ENCODE results near the gene SMYD4. TPM values are rescaled to one million over a fixed set of nuclear protein-coding genes. Genes with fewer than 3 reads are reported as not detected.
A peak's percentile ranks its signal among the peaks of the same experiment; 100 is the strongest.

The SMYD4 gene
- total and polyA plus RNA-seq, 2 experiments from 2014 or later, result 8.5 to 11.4 TPM

DNA sequence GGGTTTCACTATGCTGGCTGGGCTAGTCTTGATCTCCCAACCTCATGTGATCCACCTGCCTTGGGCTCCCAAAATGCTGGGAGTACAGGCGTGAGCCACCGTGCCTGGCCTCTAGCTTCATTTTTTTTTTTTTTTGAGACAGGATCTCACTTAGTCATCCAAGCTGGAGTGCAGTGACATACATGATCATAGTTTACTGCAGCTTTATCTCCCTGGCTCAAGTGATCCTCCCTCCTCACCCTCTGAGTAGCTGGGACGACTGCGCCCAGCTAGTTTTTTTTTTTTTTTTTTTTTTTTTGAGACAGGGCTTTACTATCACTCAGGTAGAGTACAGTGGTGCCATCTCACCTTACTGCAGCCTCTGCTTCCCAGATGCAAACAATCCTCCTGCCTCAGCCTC is 9.8 kb upstream of the SMYD4 start:
- no peak for TF ChIP-seq CTCF (IDR thresholded peaks at IDR 0.05; ENCODE audit: poor library complexity)
- TF ChIP-seq EZH2 (IDR thresholded peaks at IDR 0.05; ENCODE audit: borderline replicate concordance), result no peak
- no peak for TF ChIP-seq EZH2phosphoT487 (IDR thresholded peaks at IDR 0.05; ENCODE audit: low read depth, severe bottlenecking, unreplicated experiment)
- H3K4me3 ChIP-seq, result no peak overlapping the region
- H3K9me2 ChIP-seq (replicated peaks; ENCODE audit: insufficient read depth), result no peaks in the 10 kb centered on the region
- no peak overlapping the region for H3K4me2 ChIP-seq
- no peak for DNase-seq (ENCODE audit: low spot score)
- no peaks in the 10 kb centered on the region for H3K9me3 ChIP-seq (ENCODE audit: low read depth)
- H4K20me1 ChIP-seq (ENCODE audit: insufficient read depth, poor library complexity, severe bottlenecking), result no peaks in the 10 kb centered on the region
- no peak overlapping the region for H3K27ac ChIP-seq
- H2AFZ ChIP-seq, result no peak overlapping the region
- no peaks in the 10 kb centered on the region for H3K4me1 ChIP-seq (ENCODE audit: insufficient read depth)
- 95% methylated on average over 4 of the region's 4 CpGs for WGBS (ENCODE audit: low lambda C conversion rate, missing lambda C conversion rate)
- no peaks in the 10 kb centered on the region for H3K36me3 ChIP-seq (replicated peaks; ENCODE audit: insufficient read depth, low read depth)
- no peaks in the 10 kb centered on the region for H3K27me3 ChIP-seq
- peaks cover 66% of the 10 kb centered on the region for H3K79me2 ChIP-seq

DNA sequence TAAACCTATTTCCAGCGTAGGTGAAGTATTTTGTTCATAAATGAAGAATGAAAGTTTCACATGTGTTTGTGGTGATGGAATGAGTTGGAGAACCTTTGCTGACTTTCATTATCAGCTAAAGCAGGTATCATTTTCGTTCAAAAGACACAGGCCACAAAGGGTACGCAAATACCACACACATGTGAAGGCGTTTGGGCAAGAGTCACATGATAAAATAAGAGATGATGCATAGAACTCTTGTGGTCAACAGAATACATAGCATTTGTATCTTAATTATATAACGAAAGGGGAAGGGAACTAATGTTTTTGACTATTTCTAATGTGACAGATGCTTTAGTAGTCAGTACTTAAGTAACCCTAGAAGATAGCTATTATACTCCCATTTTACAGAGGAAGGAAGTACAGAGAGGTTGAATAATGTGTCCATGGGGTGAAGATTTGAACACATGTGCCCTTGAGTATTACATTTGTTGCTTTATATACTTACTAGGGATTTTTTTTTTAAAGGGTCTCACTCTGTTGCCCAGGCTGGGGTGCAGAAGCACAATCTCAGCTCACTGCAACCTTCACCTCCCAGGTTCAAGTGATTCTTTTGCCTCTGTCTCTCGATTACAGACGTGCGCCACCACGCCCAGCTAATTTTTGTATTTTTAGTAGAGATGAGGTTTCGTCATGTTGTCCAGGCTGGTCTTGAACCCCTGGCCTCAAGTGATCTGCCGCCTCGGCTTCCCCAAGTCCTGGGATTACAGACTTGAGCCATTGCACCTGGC is 4.9 kb upstream of the SMYD4 start:
- Histone ChIP-seq H3K79me2 (peaks cover 87% of the 10 kb centered on the region), H3K4me1 (ENCODE audit: insufficient read depth) (no peaks in the 10 kb centered on the region), H3K9me2 (replicated peaks; ENCODE audit: insufficient read depth) (no peaks in the 10 kb centered on the region), H3K4me3 (no peak overlapping the region), H3K4me2 (no peak overlapping the region), H4K20me1 (ENCODE audit: insufficient read depth, poor library complexity, severe bottlenecking) (no peaks in the 10 kb centered on the region), H3K27ac (no peak overlapping the region), H3K9me3 (ENCODE audit: low read depth) (no peaks in the 10 kb centered on the region), H3K27me3 (no peaks in the 10 kb centered on the region), H2AFZ (no peak overlapping the region), H3K36me3 (replicated peaks; ENCODE audit: insufficient read depth, low read depth) (no peaks in the 10 kb centered on the region)
- TF ChIP-seq EZH2 (IDR thresholded peaks at IDR 0.05; ENCODE audit: borderline replicate concordance), result no peak
- no peak for TF ChIP-seq EZH2phosphoT487 (IDR thresholded peaks at IDR 0.05; ENCODE audit: low read depth, severe bottlenecking, unreplicated experiment)
- TF ChIP-seq CTCF (IDR thresholded peaks at IDR 0.05; ENCODE audit: poor library complexity), result no peak
- DNase-seq (ENCODE audit: low spot score), result no peak
- 95% methylated on average over 12 of the region's 12 CpGs for WGBS (ENCODE audit: low lambda C conversion rate, missing lambda C conversion rate)

DNA sequence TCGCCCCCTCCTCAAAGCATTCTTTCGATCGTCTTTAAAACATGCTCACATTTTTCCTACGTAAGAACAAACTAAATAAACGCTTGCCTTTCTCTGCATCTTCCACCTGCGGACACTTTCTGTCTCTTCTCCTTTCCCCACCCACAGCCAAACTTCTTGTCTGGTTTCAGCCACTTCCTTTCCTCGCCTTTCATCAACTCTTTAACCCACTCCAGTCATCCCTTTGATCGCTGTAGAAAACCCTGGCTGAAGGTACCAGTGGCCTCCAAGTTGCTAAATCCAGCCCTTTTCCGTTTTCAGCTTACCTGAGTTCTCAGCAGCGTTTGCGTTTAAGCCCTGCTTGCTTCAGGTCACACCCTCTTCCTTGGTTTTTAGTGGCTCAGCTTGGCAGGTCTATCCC is 586 bp upstream of the SMYD4 start:
- DNase-seq (ENCODE audit: low spot score), result peak; percentile 35
- peak overlapping the region; percentile 89 for H2AFZ ChIP-seq
- no peaks in the 10 kb centered on the region for H3K36me3 ChIP-seq (replicated peaks; ENCODE audit: insufficient read depth, low read depth)
- peak overlapping the region; percentile 93 for H3K4me3 ChIP-seq
- no peaks in the 10 kb centered on the region for H3K9me2 ChIP-seq (replicated peaks; ENCODE audit: insufficient read depth)
- no peaks in the 10 kb centered on the region for H3K27me3 ChIP-seq
- H3K27ac ChIP-seq, result peak overlapping the region; percentile 83
- no peak for TF ChIP-seq EZH2phosphoT487 (IDR thresholded peaks at IDR 0.05; ENCODE audit: low read depth, severe bottlenecking, unreplicated experiment)
- no peak for TF ChIP-seq CTCF (IDR thresholded peaks at IDR 0.05; ENCODE audit: poor library complexity)
- no peak for TF ChIP-seq EZH2 (IDR thresholded peaks at IDR 0.05; ENCODE audit: borderline replicate concordance)
- H3K79me2 ChIP-seq, result peaks cover 61% of the 10 kb centered on the region
- WGBS (ENCODE audit: low lambda C conversion rate, missing lambda C conversion rate), result under 1% methylated on average over 10 of the region's 11 CpGs
- no peaks in the 10 kb centered on the region for H3K9me3 ChIP-seq (ENCODE audit: low read depth)
- peaks cover 6% of the 10 kb centered on the region for H3K4me1 ChIP-seq (ENCODE audit: insufficient read depth)
- no peaks in the 10 kb centered on the region for H4K20me1 ChIP-seq (ENCODE audit: insufficient read depth, poor library complexity, severe bottlenecking)
- peak overlapping the region; percentile 97 for H3K4me2 ChIP-seq

All from hepatocyte (in vitro differentiated cells).